Measurements from ENCODE around the gene CEP68. TPM values are rescaled to one million over a fixed set of nuclear protein-coding genes. Genes with fewer than 3 reads are reported as not detected.
A peak's percentile ranks its signal among the peaks of the same experiment; 100 is the strongest.

The CEP68 gene
- total RNA-seq, 1 donor from 2014 or later, result 17.9 TPM

DNA sequence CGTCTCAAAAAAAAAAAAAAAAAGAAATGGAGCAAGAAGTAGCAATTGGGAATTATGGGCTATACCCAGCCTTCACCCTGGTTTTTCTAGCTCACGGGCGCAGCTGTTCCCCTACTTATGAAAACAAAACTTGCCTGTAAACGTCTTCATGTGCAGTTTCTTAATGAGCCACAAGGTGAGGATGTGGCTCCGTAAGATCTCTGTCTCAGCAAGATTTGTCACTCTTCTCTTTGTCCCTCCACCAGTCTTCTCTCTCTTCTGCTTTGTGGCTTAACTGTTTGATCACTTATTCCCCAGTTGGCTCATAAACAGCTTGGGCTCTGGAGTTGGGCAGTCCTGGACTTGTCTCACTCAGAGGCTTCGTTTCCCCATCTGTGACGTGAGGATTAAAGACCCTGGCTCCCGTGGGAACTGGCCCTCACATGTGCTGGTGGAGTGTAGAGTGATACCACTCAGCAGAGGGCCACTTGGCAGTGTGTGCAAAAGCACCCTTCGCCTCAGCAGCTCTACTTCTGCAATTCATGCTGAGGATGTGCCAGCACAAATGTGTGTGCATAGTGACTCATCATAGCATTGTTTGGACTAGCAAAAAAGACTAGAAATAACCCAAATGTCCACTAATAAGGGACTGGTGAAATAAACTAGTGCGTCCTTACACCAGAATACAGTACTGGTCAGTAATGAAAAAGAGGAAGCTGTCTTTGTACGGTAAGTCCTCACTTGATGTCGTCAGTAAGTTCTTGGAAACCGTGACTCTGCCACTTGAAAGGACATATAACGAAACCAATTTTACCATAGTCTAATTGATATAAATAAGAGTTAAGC lies 8.7 kb downstream of the CEP68 start:
- Mint-ChIP-seq H3K36me3 (ENCODE audit: low read depth) (peaks cover 4% of the 10 kb centered on the region), H3K4me3 (peak overlapping the region; percentile 46), H3K27me3 (no peaks in the 10 kb centered on the region), H3K27ac (peak overlapping the region; percentile 89), H3K9me3 (no peaks in the 10 kb centered on the region), H3K4me1 (peaks cover 38% of the 10 kb centered on the region)
- POLR2A ChIA-PET, result interaction anchor here (0.6 to 2.8 kb wide), 18 partner anchors 8 to 739 kb away, joined by 3 to 48 read pairs (median 4); partner anchors contain the start of genes ACTR2, CEP68 and RAB1A
- DNase-seq (peak; percentile 63), ATAC-seq (ENCODE audit: low read depth) (peak; percentile 89)
- intact Hi-C loops (cut with micrococcal nuclease), result loop anchor here (1.0 to 2.0 kb wide), 10 partner anchors 9 to 646 kb away; partner anchors contain the start of genes CEP68 and RAB1A
- TF ChIP-seq, protein P1, sequence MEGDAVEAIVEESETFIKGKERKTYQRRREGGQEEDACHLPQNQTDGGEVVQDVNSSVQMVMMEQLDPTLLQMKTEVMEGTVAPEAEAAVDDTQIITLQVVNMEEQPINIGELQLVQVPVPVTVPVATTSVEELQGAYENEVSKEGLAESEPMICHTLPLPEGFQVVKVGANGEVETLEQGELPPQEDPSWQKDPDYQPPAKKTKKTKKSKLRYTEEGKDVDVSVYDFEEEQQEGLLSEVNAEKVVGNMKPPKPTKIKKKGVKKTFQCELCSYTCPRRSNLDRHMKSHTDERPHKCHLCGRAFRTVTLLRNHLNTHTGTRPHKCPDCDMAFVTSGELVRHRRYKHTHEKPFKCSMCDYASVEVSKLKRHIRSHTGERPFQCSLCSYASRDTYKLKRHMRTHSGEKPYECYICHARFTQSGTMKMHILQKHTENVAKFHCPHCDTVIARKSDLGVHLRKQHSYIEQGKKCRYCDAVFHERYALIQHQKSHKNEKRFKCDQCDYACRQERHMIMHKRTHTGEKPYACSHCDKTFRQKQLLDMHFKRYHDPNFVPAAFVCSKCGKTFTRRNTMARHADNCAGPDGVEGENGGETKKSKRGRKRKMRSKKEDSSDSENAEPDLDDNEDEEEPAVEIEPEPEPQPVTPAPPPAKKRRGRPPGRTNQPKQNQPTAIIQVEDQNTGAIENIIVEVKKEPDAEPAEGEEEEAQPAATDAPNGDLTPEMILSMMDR (IDR thresholded peaks at IDR 0.05), result peak; percentile 43
- CTCF ChIA-PET, result interaction anchor here (0.6 to 3.0 kb wide), 27 partner anchors 8 to 757 kb away, joined by 3 to 48 read pairs (median 4); partner anchors contain the start of genes CEP68 and RAB1A

DNA sequence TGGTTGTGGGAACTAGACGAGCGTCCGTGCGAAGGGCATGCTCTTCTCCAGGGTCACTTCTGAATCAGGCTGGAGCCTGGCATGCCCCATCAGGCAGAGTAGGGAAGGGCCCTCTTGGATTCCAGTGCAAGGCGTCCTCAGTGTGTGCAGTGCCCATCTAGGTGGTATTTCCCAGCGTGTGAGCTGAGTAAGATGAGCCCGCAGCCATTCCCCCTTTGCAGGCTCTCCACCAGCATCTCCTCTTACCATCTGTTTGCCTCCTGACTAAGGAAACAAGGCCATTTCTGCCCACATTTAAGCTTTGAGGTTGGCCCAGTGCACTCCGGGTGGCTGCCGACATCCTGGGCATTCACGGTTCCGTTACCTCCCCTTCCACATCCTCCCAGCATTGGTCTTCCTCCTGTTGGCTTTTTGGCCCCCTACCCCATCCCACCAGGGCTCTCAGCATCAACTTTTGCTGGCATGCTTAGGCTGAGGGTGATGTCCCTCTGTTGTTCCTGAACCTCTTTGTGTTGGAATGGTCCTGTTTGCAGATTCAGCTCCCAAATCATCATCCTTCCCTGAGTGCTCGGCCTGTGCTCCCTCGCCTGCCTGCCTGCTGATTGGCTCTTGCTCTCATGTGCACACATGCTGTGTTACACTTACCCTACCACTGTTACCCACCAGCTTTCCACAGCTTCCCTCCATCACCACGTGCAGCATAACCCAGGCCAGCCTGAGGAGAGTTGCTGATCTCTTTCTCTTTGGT lies 11.8 kb downstream of the CEP68 start:
- ChIA-PET POLR2A (interaction anchor here (0.8 kb wide), 1 partner anchor 62 kb away, joined by 3 read pairs; the partner anchor contains the start of gene RAB1A), CTCF (interaction anchor here (0.6 to 1.2 kb wide), 4 partner anchors 13 to 124 kb away, joined by 3 to 5 read pairs (median 4); no protein-coding TSS in a partner anchor)
- Mint-ChIP-seq H3K36me3 (ENCODE audit: low read depth) (peaks cover 25% of the 10 kb centered on the region), H3K4me1 (peaks cover 52% of the 10 kb centered on the region), H3K4me3 (no peak overlapping the region), H3K9me3 (no peaks in the 10 kb centered on the region), H3K27me3 (no peaks in the 10 kb centered on the region), H3K27ac (peak overlapping the region; percentile 27)
- ATAC-seq (ENCODE audit: low read depth) (no peak), DNase-seq (no peak)
- TF ChIP-seq, protein P1 (IDR thresholded peaks at IDR 0.05), result no peak
- intact Hi-C loops (cut with micrococcal nuclease), result no loop called here

DNA sequence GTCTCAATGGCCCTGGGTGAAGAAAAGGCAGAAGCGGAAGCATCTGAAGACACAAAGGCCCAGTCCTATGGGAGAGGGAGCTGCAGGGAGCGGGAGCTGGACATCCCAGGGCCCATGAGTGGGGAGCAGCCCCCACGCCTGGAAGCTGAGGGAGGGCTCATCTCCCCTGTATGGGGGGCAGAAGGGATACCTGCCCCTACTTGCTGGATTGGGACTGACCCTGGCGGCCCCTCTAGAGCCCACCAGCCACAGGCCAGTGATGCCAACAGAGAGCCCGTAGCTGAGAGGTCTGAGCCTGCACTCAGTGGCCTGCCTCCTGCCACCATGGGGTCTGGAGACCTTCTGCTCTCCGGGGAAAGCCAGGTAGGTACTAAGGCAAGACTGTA lies 13.2 kb downstream of the CEP68 start:
- H3K9me3 Mint-ChIP-seq, result no peaks in the 10 kb centered on the region
- ATAC-seq (ENCODE audit: low read depth) (no peak), DNase-seq (no peak)
- CTCF ChIA-PET, result no interaction called here
- intact Hi-C loops (cut with micrococcal nuclease), result no loop called here
- H3K27me3 Mint-ChIP-seq, result no peaks in the 10 kb centered on the region
- H3K36me3 Mint-ChIP-seq (ENCODE audit: low read depth), result peaks cover 39% of the 10 kb centered on the region
- no peak overlapping the region for H3K27ac Mint-ChIP-seq
- TF ChIP-seq, protein P1 (IDR thresholded peaks at IDR 0.05), result no peak
- no peak overlapping the region for H3K4me3 Mint-ChIP-seq
- H3K4me1 Mint-ChIP-seq, result peaks cover 44% of the 10 kb centered on the region
- POLR2A ChIA-PET, result no interaction called here

DNA sequence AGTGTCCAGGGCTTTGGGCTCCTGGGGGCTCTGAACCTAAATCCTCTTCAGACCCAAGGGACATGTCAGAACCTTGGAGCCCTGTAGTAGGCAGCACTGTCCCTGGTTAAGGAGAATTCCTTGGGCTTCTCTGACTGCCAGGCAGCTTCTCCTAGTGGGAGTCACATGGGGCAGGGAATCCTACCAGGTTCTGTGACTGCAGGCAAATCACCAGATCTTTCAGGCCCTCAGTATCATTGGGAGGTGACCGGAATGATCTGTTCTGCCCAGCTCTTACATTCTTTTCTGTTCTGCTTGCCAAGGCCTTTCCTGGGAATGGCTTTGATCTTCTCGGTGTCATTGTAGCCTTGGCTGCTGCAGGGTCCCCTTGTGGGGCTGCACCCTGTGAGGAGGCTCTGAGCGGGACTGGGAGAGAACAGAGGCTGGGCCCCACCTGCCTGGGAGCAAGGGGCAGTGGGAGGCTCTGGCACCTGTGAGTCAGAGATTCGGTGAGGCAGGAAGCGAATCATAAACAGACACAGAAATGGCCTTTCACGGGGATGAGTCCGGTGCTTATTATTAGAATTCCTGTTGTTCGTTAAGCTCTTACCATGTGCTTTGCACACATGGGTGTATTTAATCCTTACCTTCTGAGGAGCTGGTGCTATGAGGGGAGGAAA lies 14.1 kb downstream of the CEP68 start:
- H3K27me3 Mint-ChIP-seq, result no peaks in the 10 kb centered on the region
- ChIA-PET CTCF (interaction anchor here (0.9 kb wide), 1 partner anchor 99 kb away, joined by 3 read pairs; no protein-coding TSS in a partner anchor), POLR2A (interaction anchor here (1.4 kb wide), 1 partner anchor 14 kb away, joined by 3 read pairs; the partner anchor contains the start of gene CEP68)
- H3K36me3 Mint-ChIP-seq (ENCODE audit: low read depth), result peaks cover 41% of the 10 kb centered on the region
- no peak for ATAC-seq (ENCODE audit: low read depth)
- H3K4me3 Mint-ChIP-seq, result no peak overlapping the region
- TF ChIP-seq, protein P1 (IDR thresholded peaks at IDR 0.05), result no peak
- H3K4me1 Mint-ChIP-seq, result peaks cover 35% of the 10 kb centered on the region
- H3K9me3 Mint-ChIP-seq, result no peaks in the 10 kb centered on the region
- intact Hi-C loops (cut with micrococcal nuclease), result no loop called here
- DNase-seq, result no peak
- H3K27ac Mint-ChIP-seq, result peak overlapping the region; percentile 21

Data from activated B cell treated with CpG ODN at 0.5 μM for 24 hours (primary cell).